ENCODE results near the gene ANAPC5. TPM values are rescaled to one million over a fixed set of nuclear protein-coding genes. Genes with fewer than 3 reads are reported as not detected.
"Not testable (repeated sequence)": the region's sequence is repeated elsewhere in the genome, so short reads cannot be mapped to it uniquely, and the experiment has no call there.

Gene ANAPC5
- total RNA-seq, 2 donors from 2014 or later, result 95.5 to 125 TPM

- ATAC-seq (no peak), DNase-seq (ENCODE audit: low spot score in 2 of 2) (no peak)
- Mint-ChIP-seq H3K27ac (no peak overlapping the region), H3K9me3 (no peaks in the 10 kb centered on the region), H3K36me3 (peaks cover 0 to 6% of the 10 kb centered on the region in 2 donors)
Measured at GRCh38 chr12:121283388-121283787, 68.8 kb downstream of the ANAPC5 start.

GRCh38 chr12:121282910-121283309 is 69.3 kb downstream of the ANAPC5 start:
- not testable (repeated sequence) for H3K27ac Mint-ChIP-seq; DNase-seq (ENCODE audit: low spot score in 2 of 2); ATAC-seq; H3K9me3 Mint-ChIP-seq; H3K36me3 Mint-ChIP-seq

- ATAC-seq, result no peak
- H3K9me3 Mint-ChIP-seq, result no peaks in the 10 kb centered on the region
- peak overlapping the region in 1 of 2 donors; percentile 34 for H3K27ac Mint-ChIP-seq
- DNase-seq (ENCODE audit: low spot score in 2 of 2), result no peak
- peaks cover 0 to 6% of the 10 kb centered on the region in 2 donors for H3K36me3 Mint-ChIP-seq
Measured at GRCh38 chr12:121282072-121282742, 70.0 kb downstream of the ANAPC5 start.

- not testable (repeated sequence) for DNase-seq (ENCODE audit: low spot score in 2 of 2); ATAC-seq; H3K36me3 Mint-ChIP-seq; H3K9me3 Mint-ChIP-seq
- H3K27ac Mint-ChIP-seq, result peak overlapping the region in 1 of 2 donors; percentile 36
Measured at GRCh38 chr12:121281116-121281515, 71.1 kb downstream of the ANAPC5 start.

- not testable (repeated sequence) for H3K27ac Mint-ChIP-seq; H3K9me3 Mint-ChIP-seq; ATAC-seq; H3K36me3 Mint-ChIP-seq; DNase-seq (ENCODE audit: low spot score in 2 of 2)
Measured at GRCh38 chr12:121280531-121280930, 71.7 kb downstream of the ANAPC5 start.

- peaks cover 0 to 6% of the 10 kb centered on the region in 2 donors for H3K36me3 Mint-ChIP-seq
- ATAC-seq (no peak), DNase-seq (ENCODE audit: low spot score in 2 of 2) (no peak)
- no peaks in the 10 kb centered on the region for H3K9me3 Mint-ChIP-seq
- no peak overlapping the region for H3K27ac Mint-ChIP-seq
Measured at GRCh38 chr12:121279507-121279915, 72.7 kb downstream of the ANAPC5 start.

GRCh38 chr12:121279071-121279375 is 73.2 kb downstream of the ANAPC5 start:
- Mint-ChIP-seq H3K9me3 (no peaks in the 10 kb centered on the region), H3K36me3 (peaks cover 0 to 6% of the 10 kb centered on the region in 2 donors), H3K27ac (peak overlapping the region; percentile 40 to 50)
- DNase-seq (ENCODE audit: low spot score in 2 of 2), result no peak
- no peak for ATAC-seq

GRCh38 chr12:121278169-121279070 is 73.8 kb downstream of the ANAPC5 start:
- Mint-ChIP-seq H3K27ac (peak overlapping the region; percentile 40 to 50), H3K36me3 (peaks cover 0 to 6% of the 10 kb centered on the region in 2 donors), H3K9me3 (no peaks in the 10 kb centered on the region)
- DNase-seq (ENCODE audit: low spot score in 2 of 2), result no peak
- no peak for ATAC-seq

- no peak overlapping the region for H3K27ac Mint-ChIP-seq
- ATAC-seq, result peak in 1 of 2 donors; percentile 71
- H3K9me3 Mint-ChIP-seq, result no peaks in the 10 kb centered on the region
- peaks cover 0 to 6% of the 10 kb centered on the region in 2 donors for H3K36me3 Mint-ChIP-seq
- DNase-seq (ENCODE audit: low spot score in 2 of 2), result no peak
Measured at GRCh38 chr12:121277374-121277759, 74.8 kb downstream of the ANAPC5 start.

- Mint-ChIP-seq H3K36me3 (peaks cover 7 to 12% of the 10 kb centered on the region in 2 donors), H3K9me3 (no peaks in the 10 kb centered on the region), H3K27ac (no peak overlapping the region)
- no peak for DNase-seq (ENCODE audit: low spot score in 2 of 2)
- no peak for ATAC-seq
Measured at GRCh38 chr12:121274036-121274763, 78.0 kb downstream of the ANAPC5 start.

- H3K27ac Mint-ChIP-seq, result no peak overlapping the region
- H3K36me3 Mint-ChIP-seq, result peaks cover 7 to 10% of the 10 kb centered on the region in 2 donors
- ATAC-seq (no peak), DNase-seq (ENCODE audit: low spot score in 2 of 2) (no peak)
- no peaks in the 10 kb centered on the region for H3K9me3 Mint-ChIP-seq
Measured at GRCh38 chr12:121273364-121273896, 78.8 kb downstream of the ANAPC5 start.

- no peak for ATAC-seq
- Mint-ChIP-seq H3K9me3 (no peaks in the 10 kb centered on the region), H3K27ac (no peak overlapping the region), H3K36me3 (peaks cover 7 to 10% of the 10 kb centered on the region in 2 donors)
- DNase-seq (ENCODE audit: low spot score in 2 of 2), result no peak
Measured at GRCh38 chr12:121267822-121268221, 84.4 kb downstream of the ANAPC5 start.

GRCh38 chr12:121264951-121265515 is 87.2 kb downstream of the ANAPC5 start:
- peaks cover 6 to 15% of the 10 kb centered on the region in 2 donors for H3K36me3 Mint-ChIP-seq
- ATAC-seq (no peak), DNase-seq (ENCODE audit: low spot score in 2 of 2) (no peak)
- H3K9me3 Mint-ChIP-seq, result no peaks in the 10 kb centered on the region
- H3K27ac Mint-ChIP-seq, result no peak overlapping the region

GRCh38 chr12:121264135-121264534 is 88.1 kb downstream of the ANAPC5 start:
- H3K36me3 Mint-ChIP-seq, result peaks cover 12% of the 10 kb centered on the region in 2 donors
- no peak for ATAC-seq

GRCh38 chr12:121263206-121263935 is 88.8 kb downstream of the ANAPC5 start:
- Mint-ChIP-seq H3K27ac (peak overlapping the region in 1 of 2 donors; percentile 5), H3K36me3 (peaks cover 8 to 14% of the 10 kb centered on the region in 2 donors), H3K9me3 (no peaks in the 10 kb centered on the region)
- ATAC-seq (no peak), DNase-seq (ENCODE audit: low spot score in 2 of 2) (no peak)

More at GRCh38 chr12:121264135-121264534, 88.1 kb downstream of the ANAPC5 start:
- Mint-ChIP-seq H3K9me3 (no peaks in the 10 kb centered on the region), H3K27ac (no peak overlapping the region)
- DNase-seq (ENCODE audit: low spot score in 2 of 2), result no peak

GRCh38 chr12:121261398-121261797 is 90.8 kb downstream of the ANAPC5 start:
- peaks cover 8 to 14% of the 10 kb centered on the region in 2 donors for H3K36me3 Mint-ChIP-seq
- no peak for ATAC-seq
- H3K27ac Mint-ChIP-seq, result peak overlapping the region in 1 of 2 donors; percentile 11
- H3K9me3 Mint-ChIP-seq, result no peaks in the 10 kb centered on the region
- no peak for DNase-seq (ENCODE audit: low spot score in 2 of 2)

Data from activated naive CD4-positive, alpha-beta T cell treated with anti-CD3 and anti-CD28 coated beads, Interleukin-2, amount 50 U/mL, for 72 hours (primary cell).